GM23338 (cell line): Measurements from ENCODE around the gene ASGR2. TPM values are rescaled to one million over a fixed set of nuclear protein-coding genes. Genes with fewer than 3 reads are reported as not detected.

Experiments used
- ATAC-seq: fragments of 200-7000 bp; cut with Tn5 transposase; 3 replicates; pipeline ENCODE4 v1.9.1; 2020
- DNase-seq: peaks from one replicate; pipeline ENCODE4 v3.0.0-alpha.2; 2015; ENCODE audit warnings: low spot score
- H2AFZ ChIP-seq: fragments of 200-600 bp; sonication (generic); 2 replicates; pipeline ENCODE4 v1.8.0; 2016; ENCODE audit warnings: antibody characterized with exemption, mild to moderate bottlenecking, moderate library complexity
- H3F3A ChIP-seq: fragments of 200-600 bp; sonication (generic); replicated peaks from 2 replicates; pipeline ENCODE4 v1.8.0; 2017; ENCODE audit warnings: antibody characterized with exemption, mixed run types, low read depth
- H3K27ac ChIP-seq: fragments of 200-600 bp; sonication (generic); 2 replicates; pipeline ENCODE4 v1.6.1; 2016; ENCODE audit warnings: low read depth
- H3K27me3 ChIP-seq: fragments of 200-600 bp; sonication (generic); 2 replicates; pipeline ENCODE4 v1.8.0; 2016; ENCODE audit warnings: mild to moderate bottlenecking, mixed run types, moderate library complexity; ENCODE audit not compliant: insufficient read depth
- H3K36me3 ChIP-seq: fragments of 200-600 bp; sonication (generic); 2 replicates; pipeline ENCODE4 v1.8.0; 2016; ENCODE audit warnings: mild to moderate bottlenecking; ENCODE audit not compliant: insufficient read depth
- H3K4me1 ChIP-seq: fragments of 200-600 bp; sonication (generic); 2 replicates; pipeline ENCODE4 v1.8.0; 2016; ENCODE audit warnings: mild to moderate bottlenecking, moderate library complexity; ENCODE audit not compliant: insufficient read depth
- H3K4me2 ChIP-seq: fragments of 200-600 bp; sonication (generic); 2 replicates; pipeline ENCODE4 v1.7.1; 2017; ENCODE audit warnings: mixed run types
- H3K4me3 ChIP-seq: fragments of 200-600 bp; sonication (generic); 2 replicates; pipeline ENCODE4 v1.6.1; 2016; ENCODE audit warnings: mixed run types
- H3K79me2 ChIP-seq: fragments of 200-600 bp; sonication (generic); replicated peaks from 2 replicates; pipeline ENCODE4 v1.8.0; 2017; ENCODE audit warnings: mild to moderate bottlenecking; ENCODE audit not compliant: insufficient read depth
- H3K9me2 ChIP-seq: fragments of 200-600 bp; sonication (generic); 2 replicates; pipeline ENCODE4 v1.8.0; 2017; ENCODE audit not compliant: insufficient read depth
- H4K20me1 ChIP-seq: fragments of 200-600 bp; sonication (generic); replicated peaks from 2 replicates; pipeline ENCODE4 v1.8.0; 2017; ENCODE audit warnings: mild to moderate bottlenecking; ENCODE audit not compliant: insufficient read depth
- H3K27ac Mint-ChIP-seq: 2 replicates; pipeline ENCODE4 v1.8.0; 2020; ENCODE audit warnings: inconsistent platforms, mild to moderate bottlenecking, moderate library complexity, mixed read lengths
- H3K27me3 Mint-ChIP-seq: 3 replicates; pipeline ENCODE4 v1.8.0; 2022; ENCODE audit warnings: low read depth, mild to moderate bottlenecking, moderate library complexity, mixed read lengths, inconsistent platforms; ENCODE audit not compliant: insufficient read depth, poor library complexity
- H3K36me3 Mint-ChIP-seq: 3 replicates; pipeline ENCODE4 v1.8.0; 2021; ENCODE audit warnings: low read depth, mild to moderate bottlenecking, inconsistent platforms, moderate library complexity, mixed read lengths
- H3K4me1 Mint-ChIP-seq: 3 replicates; pipeline ENCODE4 v1.8.0; 2020; ENCODE audit warnings: mild to moderate bottlenecking, inconsistent platforms, mixed read lengths
- H3K4me3 Mint-ChIP-seq: 3 replicates; pipeline ENCODE4 v1.8.0; 2021; ENCODE audit warnings: moderate library complexity, mild to moderate bottlenecking, inconsistent platforms, mixed read lengths
- H3K9me3 Mint-ChIP-seq: 3 replicates; pipeline ENCODE4 v1.8.0; 2020; ENCODE audit warnings: moderate library complexity, mild to moderate bottlenecking, inconsistent platforms, mixed read lengths
- EZH2 ChIP-seq: fragments of 200-600 bp; sonication (generic); IDR thresholded peaks from one replicate; pipeline ENCODE4 v1.8.0; 2017; ENCODE audit warnings: antibody characterized with exemption, mild to moderate bottlenecking, low read depth; ENCODE audit not compliant: unreplicated experiment
- JUNB ChIP-seq: IDR thresholded peaks from one replicate; pipeline ENCODE4 v1.6.1; 2016; ENCODE audit warnings: antibody characterized with exemption; ENCODE audit not compliant: unreplicated experiment
- NANOG ChIP-seq: IDR thresholded peaks from 2 replicates; pipeline ENCODE4 v1.6.1; 2016; ENCODE audit warnings: antibody characterized with exemption, borderline replicate concordance
- STAT1 ChIP-seq: IDR thresholded peaks from one replicate; pipeline ENCODE4 v1.6.1; 2016; ENCODE audit warnings: antibody characterized with exemption; ENCODE audit not compliant: unreplicated experiment
- ZNF114 ChIP-seq: fragments of 250-450 bp; sonication (Bioruptor Pico); IDR thresholded peaks from 2 replicates; pipeline ENCODE4 v1.5.0; 2020; ENCODE audit warnings: mild to moderate bottlenecking, moderate library complexity
- ZNF331 ChIP-seq: fragments of 250-450 bp; sonication (Bioruptor Pico); IDR thresholded peaks from 2 replicates; pipeline ENCODE4 v1.5.0; 2020; ENCODE audit warnings: low read depth, mild to moderate bottlenecking, moderate library complexity
- polyA plus RNA-seq: library from polyadenylated mRNA; unstranded; fragments of >200 nt; fragmentation: Nextera tagmentation; extraction: Ambion mirVana; gene quantifications from 2 replicates; pipeline ENCODE4 v1.2.1, GENCODE V29; 2016
- total RNA-seq: library from RNA; depleted of rRNA; stranded (reverse); fragments of >200 nt; shearing (Covaris generic); gene quantifications from 2 replicates; pipeline ENCODE4 v1.2.3, GENCODE V29; 2014
- TF ChIP-seq, protein P1 (sequence below): fragments of 250-450 bp; sonication (Bioruptor Pico); IDR thresholded peaks from 2 replicates; pipeline ENCODE4 v1.5.0; 2020; ENCODE audit warnings: mild to moderate bottlenecking, moderate library complexity
- TF ChIP-seq, protein P2 (sequence below): IDR thresholded peaks from 2 replicates; pipeline ENCODE4 v1.6.1; 2016; ENCODE audit warnings: antibody characterized with exemption
- TF ChIP-seq, protein P3 (sequence below): IDR thresholded peaks from one replicate; pipeline ENCODE4 v1.6.1; 2018; ENCODE audit warnings: antibody characterized with exemption; ENCODE audit not compliant: unreplicated experiment

Gene ASGR2
- total and polyA plus RNA-seq, 2 experiments from 2014 or later, result 0.97 TPM; not detected in 1

DNA sequence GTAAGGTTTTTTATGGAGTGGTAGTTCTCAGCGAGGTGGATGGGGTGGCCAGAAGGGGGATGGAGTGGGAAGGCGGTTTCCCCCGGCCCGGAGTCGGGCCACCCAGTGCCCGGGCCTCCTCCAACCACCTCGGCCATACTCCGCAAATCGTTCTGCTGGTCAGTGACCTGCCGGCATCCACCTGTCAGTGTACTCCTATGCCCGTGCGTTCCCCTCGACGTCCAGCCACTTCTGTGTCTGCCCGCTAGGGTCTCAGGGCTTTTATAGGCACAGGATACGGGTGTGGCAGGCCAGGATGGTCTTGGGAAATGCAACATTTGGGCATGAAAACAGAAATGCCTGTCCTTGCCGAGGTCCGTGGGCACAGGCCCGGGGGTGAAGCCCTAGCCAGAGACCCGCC is 19.3 kb upstream of the ASGR2 start:
- Histone ChIP-seq H4K20me1 (no peaks in the 10 kb centered on the region), H3K36me3 (no peaks in the 10 kb centered on the region), H3K79me2 (no peaks in the 10 kb centered on the region), H3K27ac (no peak overlapping the region), H2AFZ (peak overlapping the region; percentile 69), H3F3A (peaks cover 25% of the 10 kb centered on the region), H3K4me2 (peak overlapping the region; percentile 86), H3K4me1 (peaks cover 49% of the 10 kb centered on the region), H3K27me3 (peaks cover 22% of the 10 kb centered on the region), H3K4me3 (peak overlapping the region; percentile 44), H3K9me2 (no peaks in the 10 kb centered on the region)
- Mint-ChIP-seq H3K4me3 (peak overlapping the region; percentile 63; the same call in 2 of the 3 replicates), H3K27me3 (peaks cover 26% of the 10 kb centered on the region), H3K36me3 (no peaks in the 10 kb centered on the region), H3K9me3 (no peaks in the 10 kb centered on the region; the same call in 2 of the 3 replicates), H3K4me1 (peaks cover 56% of the 10 kb centered on the region), H3K27ac (peak overlapping the region; percentile 97)
- ATAC-seq, result peak; percentile 16
- no peak for TF ChIP-seq STAT1
- TF ChIP-seq, protein P1, sequence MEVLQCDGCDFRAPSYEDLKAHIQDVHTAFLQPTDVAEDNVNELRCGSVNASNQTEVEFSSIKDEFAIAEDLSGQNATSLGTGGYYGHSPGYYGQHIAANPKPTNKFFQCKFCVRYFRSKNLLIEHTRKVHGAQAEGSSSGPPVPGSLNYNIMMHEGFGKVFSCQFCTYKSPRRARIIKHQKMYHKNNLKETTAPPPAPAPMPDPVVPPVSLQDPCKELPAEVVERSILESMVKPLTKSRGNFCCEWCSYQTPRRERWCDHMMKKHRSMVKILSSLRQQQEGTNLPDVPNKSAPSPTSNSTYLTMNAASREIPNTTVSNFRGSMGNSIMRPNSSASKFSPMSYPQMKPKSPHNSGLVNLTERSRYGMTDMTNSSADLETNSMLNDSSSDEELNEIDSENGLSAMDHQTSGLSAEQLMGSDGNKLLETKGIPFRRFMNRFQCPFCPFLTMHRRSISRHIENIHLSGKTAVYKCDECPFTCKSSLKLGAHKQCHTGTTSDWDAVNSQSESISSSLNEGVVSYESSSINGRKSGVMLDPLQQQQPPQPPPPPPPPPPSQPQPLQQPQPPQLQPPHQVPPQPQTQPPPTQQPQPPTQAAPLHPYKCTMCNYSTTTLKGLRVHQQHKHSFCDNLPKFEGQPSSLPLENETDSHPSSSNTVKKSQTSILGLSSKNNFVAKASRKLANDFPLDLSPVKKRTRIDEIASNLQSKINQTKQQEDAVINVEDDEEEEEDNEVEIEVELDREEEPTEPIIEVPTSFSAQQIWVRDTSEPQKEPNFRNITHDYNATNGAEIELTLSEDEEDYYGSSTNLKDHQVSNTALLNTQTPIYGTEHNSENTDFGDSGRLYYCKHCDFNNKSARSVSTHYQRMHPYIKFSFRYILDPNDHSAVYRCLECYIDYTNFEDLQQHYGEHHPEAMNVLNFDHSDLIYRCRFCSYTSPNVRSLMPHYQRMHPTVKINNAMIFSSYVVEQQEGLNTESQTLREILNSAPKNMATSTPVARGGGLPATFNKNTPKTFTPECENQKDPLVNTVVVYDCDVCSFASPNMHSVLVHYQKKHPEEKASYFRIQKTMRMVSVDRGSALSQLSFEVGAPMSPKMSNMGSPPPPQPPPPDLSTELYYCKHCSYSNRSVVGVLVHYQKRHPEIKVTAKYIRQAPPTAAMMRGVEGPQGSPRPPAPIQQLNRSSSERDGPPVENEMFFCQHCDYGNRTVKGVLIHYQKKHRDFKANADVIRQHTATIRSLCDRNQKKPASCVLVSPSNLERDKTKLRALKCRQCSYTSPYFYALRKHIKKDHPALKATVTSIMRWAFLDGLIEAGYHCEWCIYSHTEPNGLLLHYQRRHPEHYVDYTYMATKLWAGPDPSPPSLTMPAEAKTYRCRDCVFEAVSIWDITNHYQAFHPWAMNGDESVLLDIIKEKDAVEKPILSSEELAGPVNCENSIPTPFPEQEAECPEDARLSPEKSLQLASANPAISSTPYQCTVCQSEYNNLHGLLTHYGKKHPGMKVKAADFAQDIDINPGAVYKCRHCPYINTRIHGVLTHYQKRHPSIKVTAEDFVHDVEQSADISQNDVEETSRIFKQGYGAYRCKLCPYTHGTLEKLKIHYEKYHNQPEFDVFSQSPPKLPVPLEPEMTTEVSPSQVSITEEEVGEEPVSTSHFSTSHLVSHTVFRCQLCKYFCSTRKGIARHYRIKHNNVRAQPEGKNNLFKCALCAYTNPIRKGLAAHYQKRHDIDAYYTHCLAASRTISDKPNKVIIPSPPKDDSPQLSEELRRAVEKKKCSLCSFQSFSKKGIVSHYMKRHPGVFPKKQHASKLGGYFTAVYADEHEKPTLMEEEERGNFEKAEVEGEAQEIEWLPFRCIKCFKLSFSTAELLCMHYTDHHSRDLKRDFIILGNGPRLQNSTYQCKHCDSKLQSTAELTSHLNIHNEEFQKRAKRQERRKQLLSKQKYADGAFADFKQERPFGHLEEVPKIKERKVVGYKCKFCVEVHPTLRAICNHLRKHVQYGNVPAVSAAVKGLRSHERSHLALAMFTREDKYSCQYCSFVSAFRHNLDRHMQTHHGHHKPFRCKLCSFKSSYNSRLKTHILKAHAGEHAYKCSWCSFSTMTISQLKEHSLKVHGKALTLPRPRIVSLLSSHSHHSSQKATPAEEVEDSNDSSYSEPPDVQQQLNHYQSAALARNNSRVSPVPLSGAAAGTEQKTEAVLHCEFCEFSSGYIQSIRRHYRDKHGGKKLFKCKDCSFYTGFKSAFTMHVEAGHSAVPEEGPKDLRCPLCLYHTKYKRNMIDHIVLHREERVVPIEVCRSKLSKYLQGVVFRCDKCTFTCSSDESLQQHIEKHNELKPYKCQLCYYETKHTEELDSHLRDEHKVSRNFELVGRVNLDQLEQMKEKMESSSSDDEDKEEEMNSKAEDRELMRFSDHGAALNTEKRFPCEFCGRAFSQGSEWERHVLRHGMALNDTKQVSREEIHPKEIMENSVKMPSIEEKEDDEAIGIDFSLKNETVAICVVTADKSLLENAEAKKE (CRISPR knock-in tag), result no peak
- TF ChIP-seq NANOG, result no peak
- TF ChIP-seq JUNB, result no peak
- TF ChIP-seq, protein P2, sequence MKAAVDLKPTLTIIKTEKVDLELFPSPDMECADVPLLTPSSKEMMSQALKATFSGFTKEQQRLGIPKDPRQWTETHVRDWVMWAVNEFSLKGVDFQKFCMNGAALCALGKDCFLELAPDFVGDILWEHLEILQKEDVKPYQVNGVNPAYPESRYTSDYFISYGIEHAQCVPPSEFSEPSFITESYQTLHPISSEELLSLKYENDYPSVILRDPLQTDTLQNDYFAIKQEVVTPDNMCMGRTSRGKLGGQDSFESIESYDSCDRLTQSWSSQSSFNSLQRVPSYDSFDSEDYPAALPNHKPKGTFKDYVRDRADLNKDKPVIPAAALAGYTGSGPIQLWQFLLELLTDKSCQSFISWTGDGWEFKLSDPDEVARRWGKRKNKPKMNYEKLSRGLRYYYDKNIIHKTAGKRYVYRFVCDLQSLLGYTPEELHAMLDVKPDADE, result no peak
- no peak for TF ChIP-seq ZNF331 (CRISPR knock-in tag)
- TF ChIP-seq ZNF114, result no peak
- TF ChIP-seq EZH2, result no peak
- TF ChIP-seq, protein P3, sequence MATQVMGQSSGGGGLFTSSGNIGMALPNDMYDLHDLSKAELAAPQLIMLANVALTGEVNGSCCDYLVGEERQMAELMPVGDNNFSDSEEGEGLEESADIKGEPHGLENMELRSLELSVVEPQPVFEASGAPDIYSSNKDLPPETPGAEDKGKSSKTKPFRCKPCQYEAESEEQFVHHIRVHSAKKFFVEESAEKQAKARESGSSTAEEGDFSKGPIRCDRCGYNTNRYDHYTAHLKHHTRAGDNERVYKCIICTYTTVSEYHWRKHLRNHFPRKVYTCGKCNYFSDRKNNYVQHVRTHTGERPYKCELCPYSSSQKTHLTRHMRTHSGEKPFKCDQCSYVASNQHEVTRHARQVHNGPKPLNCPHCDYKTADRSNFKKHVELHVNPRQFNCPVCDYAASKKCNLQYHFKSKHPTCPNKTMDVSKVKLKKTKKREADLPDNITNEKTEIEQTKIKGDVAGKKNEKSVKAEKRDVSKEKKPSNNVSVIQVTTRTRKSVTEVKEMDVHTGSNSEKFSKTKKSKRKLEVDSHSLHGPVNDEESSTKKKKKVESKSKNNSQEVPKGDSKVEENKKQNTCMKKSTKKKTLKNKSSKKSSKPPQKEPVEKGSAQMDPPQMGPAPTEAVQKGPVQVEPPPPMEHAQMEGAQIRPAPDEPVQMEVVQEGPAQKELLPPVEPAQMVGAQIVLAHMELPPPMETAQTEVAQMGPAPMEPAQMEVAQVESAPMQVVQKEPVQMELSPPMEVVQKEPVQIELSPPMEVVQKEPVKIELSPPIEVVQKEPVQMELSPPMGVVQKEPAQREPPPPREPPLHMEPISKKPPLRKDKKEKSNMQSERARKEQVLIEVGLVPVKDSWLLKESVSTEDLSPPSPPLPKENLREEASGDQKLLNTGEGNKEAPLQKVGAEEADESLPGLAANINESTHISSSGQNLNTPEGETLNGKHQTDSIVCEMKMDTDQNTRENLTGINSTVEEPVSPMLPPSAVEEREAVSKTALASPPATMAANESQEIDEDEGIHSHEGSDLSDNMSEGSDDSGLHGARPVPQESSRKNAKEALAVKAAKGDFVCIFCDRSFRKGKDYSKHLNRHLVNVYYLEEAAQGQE, result no peak
- DNase-seq, result peak; percentile 62
